ENCODE results near the gene DUSP22.
"Not testable (repeated sequence)": the region's sequence is repeated elsewhere in the genome, so short reads cannot be mapped to it uniquely, and the experiment has no call there.

DUSP22 gene

DNA sequence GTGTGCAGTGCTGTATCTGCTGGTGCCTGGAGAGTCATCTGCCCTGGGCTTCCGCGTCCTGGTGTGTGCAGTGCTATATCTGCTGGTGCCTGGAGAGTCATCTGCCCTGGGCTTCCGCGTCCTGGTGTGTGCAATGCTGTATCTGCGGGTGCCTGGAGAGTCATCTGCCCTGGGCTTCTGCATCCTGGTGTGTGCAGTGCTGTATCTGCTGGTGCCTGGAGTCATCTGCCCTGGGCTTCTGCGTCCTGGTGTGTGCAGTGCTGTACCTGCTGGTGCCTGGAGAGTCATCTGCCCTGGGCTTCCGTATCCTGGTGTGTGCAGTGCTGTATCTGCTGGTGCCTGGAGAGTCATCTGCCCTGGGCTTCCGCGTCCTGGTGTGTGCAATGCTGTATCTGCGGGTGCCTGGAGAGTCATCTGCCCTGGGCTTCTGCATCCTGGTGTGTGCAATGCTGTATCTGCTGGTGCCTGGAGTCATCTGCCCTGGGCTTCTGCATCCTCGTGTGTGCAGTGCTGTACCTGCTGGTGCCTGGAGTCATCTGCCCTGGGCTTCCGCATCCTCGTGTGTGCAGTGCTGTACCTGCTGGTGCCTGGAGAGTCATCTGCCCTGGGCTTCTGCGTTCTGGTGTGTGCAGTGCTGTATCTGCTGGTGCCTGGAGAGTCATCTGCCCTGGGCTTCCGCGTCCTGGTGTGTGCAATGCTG lies 33.0 kb downstream of the DUSP22 start:
- DNase-seq: not testable (repeated sequence)

DNA sequence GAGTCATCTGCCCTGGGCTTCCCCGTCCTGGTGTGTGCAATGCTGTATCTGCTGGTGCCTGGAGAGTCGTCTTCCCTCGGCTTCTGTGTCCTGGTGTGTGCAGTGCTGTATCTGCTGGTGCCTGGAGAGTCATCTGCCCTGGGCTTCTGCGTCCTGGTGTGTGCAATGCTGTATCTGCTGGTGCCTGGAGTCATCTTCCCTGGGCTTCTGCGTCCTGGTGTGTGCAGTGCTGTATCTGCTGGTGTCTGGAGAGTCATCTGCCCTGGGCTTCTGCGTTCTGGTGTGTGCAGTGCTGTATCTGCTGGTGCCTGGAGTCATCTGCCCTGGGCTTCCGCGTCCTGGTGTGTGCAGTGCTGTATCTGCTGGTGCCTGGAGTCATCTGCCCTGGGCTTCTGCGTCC lies 33.8 kb downstream of the DUSP22 start:
- DNase-seq: not testable (repeated sequence)

DNA sequence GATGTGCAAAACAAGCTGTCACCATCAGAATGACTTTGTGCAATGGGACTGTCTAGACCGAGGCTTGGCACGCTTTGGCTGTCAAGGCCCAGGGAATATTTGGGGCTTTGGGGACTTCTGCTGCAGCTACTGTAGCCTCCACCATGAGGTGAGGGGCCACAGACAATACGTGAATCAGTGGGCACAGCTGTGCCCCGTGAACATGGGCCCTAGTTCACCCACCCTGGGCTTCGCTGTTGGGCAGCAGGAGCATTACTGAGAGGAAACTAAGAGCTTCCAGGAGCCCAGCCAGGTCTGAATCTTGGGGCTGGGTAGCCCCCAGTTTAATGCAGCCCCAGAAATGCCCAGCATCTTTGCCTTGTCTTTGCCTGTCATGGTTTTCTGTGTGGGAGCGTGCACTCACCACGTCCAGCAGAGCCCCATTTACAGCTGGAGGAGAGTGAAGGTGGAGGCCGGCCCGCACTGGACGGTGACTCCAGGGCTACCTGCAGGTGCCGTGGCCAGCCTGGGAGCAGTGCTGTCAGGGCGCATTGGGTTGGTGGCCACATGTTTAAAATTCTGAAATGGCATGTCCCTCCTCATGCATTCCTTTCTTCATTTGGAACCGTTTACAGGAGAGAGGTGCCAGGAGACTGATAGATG lies 34.7 kb downstream of the DUSP22 start:
- no peak for DNase-seq

DNA sequence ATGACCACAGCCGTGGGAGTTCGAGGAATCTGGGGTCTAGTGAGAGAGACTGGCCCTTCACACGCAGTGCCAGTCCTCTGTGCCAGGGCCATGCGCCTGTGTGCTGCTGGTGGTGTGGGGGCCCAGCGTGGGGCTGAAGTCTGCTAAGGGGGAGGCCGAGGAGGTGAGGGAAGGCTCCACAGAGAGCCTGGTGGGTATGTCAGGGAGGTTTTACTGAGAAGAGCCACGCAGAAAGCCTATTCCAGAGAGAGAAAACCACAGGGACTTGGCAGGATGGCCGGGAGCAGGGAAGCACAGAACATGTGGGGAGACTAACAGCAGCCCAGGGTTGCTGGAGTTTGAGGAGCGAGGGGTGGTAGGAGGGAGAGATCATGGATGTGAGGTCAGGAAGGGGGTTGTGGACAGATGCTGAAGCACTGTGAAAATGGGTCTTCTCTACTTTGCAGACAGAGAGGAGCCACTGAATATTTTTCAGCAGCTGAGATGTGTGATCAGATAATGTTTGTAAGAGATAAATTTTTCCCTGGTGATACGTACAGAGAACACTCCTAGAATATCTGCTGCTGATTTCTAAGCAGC lies 35.3 kb downstream of the DUSP22 start:
- peak; percentile 67 for DNase-seq

DNA sequence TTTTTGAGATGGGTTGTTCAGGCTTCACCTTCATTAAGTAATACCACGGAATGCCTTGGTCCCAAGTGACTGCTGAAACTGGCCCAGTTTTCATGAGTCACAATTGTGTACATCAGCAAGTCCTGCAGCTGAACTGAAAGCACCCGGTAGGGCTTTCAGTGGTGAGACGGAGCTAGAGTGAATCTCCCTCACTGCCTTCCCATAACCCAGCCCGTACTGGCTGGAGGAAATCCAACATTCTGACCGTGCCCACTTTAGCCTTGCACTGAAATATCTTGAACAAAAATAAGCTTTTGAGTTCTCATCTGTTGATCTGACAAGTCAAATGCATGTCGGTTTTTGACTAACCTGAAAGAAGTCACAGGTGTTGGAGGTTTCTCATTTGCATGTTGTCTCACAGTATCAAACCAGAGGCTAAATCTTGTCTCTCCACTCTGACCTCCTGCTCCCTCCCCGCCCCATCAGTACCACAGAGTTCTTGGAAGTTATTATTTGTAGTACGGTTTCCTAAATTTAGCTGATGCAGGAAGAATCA lies 35.9 kb downstream of the DUSP22 start:
- DNase-seq: peak; percentile 92

DNA sequence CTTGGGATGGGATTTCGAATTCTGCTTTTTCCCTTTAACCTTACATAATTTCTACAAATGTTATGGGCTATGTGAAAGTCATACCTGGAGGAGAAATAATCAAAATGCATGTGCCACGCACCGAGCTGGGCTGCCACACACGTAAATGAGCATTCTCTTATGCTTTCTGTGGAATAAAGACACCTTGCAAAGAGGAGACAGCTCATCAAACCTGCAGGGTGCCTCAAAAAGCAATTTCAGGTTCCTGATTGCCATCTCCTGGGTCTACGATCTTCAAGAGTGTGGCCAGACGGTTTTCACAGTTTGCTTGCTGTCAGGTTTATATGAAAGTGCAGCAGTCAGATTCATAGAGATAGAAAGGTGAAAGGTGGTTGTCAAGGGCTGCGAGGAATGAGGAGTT lies 36.6 kb downstream of the DUSP22 start:
- DNase-seq: no peak

DNA sequence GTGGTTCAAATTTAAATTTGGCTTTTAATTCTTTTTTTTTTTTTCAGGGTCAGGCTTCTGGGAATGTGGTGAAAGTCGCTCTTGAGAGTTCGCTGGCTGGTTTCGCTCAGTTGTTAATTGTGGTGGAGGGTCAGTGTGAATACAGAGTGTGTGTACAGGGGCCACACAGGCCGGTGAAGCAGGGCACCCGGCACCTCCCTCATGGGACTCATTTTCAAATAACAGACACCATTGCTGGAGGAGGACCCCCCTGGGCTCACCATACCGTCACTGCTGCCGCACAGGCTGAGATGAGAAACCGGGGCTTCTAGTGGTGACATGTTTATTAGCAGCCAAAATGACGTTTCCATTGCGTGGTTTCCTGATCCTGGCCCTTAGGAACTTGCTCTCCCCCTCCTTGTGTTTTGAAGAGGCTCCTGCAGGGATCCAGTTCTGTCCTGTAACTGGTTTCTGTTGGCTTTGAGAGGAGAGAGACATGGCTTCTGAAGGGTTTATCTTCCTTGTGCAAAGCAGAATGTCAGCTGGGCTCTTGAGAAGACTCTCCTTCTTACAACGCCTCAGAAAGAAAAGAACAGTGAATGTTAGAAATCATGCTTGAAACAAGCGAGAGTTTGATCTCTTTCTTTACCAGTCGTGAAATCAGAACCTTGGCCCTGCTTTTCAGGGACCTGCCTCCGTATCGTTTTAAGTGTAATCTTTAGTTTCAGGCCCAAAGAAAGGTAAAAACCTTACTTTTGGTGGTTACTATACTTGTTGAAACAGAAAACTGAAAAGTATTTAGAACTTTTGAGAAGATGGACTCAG lies 37.8 kb downstream of the DUSP22 start:
- peak; percentile 71 for DNase-seq

DNA sequence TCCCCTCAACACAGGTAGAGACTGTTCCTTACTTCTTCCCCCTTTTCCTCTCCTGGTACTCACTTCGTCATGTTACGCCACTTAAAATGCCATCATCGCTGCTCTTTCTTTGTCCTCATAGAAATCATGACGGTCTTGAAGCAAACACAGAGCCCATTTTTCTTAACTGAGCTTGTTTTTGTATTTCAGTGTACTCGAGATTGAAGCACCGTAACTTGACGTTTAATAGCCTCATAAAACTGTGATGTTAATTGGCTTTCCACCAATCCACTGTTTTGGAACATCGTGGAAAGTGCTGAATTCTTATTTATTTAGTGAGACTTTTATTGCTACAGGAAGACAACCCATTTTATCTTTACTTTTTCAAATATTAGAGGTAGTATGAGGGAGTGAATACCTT lies 38.7 kb downstream of the DUSP22 start:
- no peak for DNase-seq

DNA sequence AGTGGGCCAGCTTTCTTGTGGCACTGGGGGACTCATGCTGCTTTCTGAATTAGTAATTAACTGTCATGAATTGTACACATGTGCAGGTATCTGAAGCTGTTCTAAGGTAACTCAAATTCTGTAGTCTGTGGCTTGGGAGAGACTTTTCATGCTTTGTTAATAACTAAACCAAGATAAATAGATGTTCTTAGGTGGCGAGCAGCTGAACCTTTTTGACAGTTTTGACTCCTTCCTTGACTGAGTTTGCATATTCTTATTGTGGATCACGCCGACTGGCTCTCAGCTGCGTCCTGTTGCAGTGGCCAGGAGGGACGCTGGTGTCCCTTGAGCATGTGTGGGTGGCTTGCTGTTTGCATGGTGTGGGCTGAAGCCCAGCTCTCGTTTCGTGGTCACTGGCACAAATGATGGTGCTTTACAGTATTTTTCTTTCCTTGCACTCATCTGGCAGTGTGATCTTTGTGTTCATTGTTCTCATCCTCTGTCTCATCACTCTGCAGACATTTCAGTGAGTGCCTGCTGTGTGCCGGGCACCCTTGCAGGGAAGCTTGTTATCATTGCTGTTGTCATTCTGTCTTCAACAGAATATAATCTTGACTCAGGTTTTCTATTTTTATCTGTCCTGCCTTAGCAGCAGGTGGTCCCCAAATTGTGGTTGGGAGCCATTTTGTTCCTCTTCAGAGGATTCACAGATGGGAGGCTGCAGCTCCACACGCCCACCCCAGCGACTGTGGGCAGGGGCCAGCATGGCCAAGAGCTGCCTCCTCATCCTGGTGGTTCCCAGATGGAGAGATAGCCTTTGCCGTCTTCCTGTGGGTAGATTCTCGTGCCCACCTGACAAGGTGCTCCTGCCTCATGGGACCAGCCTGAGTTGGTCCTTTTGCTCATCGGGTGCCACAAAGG lies 39.6 kb downstream of the DUSP22 start:
- DNase-seq: no peak

DNA sequence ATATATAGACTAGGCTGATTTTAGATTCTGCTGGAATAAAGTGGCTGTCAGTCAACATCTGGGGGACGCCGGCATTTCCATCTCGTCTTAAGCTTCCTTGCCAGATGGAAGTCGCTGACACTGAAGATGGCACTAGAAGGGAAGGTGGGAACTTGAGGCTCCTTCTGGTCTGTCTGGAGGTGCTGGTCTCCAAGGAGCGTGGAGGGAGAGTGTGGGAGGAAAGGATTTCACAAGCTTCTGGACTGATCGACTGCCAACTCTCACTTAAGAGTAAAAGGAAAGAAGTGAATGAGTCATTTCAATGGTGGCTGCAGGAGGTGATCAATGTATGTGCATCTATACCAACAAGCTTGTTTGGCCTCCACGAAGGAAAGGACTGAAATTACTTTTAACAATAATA lies 40.4 kb downstream of the DUSP22 start:
- peak; percentile 70 for DNase-seq

DNA sequence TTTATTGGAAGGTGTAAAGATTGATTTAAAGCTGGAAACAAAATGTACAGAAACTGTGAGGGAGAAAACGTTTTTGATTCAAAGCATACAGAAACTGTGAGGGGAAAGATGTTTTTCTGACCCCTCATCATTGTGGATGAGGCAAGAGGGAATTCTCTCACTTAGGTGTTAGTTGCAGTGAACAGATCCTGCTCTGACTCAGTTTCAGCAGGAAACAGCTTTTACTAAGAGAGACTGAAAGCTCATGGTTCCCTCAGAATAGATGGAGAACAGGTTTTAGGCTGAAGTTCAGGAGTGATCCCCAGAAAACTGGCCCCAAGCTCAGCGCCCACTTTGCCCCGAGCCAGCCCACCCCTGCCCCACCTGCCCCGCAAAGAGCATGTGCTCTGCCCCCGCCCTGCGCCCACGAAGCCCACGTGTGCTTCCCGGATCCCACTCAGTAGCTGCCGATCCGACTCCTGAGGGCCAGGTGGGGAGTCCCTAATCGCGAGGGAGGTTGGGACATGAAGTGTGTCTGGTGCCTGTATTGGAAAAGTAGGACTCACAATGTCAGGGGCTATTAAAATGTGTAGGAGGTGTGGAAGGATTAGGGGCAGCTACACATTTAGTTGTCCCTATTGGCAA lies 41.2 kb downstream of the DUSP22 start:
- DNase-seq: no peak

DNA sequence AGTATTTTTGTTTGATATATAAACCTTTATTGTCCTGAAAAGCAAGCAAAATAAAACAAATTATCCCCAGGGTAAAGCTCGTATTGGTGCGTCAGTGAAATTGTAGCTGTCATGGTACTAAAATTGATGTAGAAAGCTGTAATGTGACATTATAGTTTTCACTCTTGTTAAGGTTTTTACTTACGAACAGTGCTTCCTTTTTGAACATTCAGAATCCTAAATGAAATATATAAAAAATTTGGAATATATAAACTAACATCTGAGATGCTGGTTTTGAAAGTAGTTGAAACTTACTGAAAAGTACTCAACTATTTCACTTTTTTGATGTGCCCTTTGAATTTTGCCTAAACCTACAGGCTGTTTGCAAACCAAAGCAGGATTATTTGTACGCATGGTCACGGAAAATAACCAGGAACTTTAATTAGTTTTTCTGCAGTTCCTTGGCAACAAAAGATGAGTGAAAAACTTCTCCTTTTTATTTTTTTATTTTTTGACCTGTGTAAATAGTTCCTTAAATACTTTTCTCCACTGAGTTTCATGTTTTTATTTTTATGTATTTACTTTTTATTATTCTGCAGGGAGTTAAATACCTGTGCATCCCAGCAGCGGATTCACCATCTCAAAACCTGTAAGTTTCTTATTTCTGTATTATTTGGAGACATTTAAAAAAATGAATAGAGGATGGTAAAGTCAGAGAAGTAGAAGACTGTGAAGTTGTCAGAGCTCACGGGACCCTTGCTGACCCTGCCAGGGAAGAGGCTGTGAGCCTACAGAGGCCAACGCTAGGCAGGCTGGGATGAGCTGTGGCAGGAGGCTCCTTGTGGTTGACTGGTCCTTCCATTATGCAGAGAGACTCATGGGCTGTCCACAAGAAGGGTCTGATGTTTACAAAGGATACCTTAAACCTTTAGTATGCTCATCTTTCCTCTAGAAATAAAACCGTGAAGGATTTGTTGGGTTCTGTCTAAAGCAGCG lies 42.5 kb downstream of the DUSP22 start:
- DNase-seq: no peak

DNA sequence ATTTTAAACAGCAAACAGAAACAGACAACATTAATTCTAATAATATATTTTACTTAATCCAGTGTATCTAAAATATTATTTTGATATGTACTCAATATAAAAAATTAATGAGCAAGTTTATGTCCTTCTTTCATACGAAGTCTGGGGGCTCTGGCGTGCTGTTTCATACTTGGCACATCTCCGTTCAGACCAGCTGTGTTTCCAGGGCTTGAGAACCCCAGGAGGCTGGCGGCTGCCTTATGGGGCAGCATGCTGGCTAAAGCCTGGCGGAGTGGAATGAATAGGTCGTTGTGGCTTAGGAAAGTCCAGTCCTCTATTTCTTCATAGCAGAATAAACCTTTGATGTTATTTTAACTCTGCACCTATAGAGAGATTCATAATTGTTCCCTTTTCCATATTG lies 43.3 kb downstream of the DUSP22 start:
- DNase-seq: no peak

DNA sequence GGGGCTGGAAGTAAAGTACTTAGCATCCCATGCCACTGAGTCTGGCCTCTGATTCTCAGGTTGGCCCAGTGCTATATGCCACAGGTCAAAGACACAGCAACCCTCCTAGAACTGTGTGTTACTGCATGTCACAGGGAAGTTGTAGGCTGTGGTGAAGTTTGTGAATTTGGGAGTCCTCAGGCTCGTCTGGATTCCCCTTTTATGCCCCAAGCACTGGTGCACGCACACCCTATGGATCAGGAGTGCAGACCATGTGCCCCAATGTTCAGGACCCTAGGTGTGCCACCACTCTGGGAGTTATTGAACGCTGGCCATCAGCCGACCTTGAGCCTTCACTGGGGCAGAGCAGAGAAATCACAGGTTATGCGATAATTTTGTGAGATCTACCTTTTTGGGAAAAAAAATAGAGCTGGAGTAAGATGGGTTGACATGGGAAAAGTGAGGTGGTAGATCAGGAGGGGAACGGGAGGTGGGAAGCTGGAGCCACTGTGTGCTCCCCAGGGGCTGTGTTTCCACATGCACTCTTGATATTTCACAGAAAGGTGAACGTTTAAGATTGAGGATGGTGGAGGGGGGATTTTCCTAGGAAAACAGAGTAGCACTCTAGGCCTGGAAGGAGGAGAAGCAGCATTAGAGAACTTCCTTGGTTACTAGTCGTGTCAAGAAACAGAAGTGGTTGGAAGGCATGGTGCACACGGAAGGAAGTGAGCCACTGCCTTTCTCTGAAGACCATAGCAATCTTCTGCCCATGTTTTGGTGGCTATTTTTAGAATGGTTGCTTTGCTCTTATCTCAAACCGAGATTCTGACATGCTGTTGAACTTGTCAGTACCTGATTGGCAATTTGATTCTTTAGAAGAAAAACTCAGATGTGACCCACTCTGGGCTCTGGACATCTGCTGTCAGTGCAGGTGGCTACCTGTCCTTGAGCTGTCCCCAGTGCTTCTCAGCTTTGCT lies 44.1 kb downstream of the DUSP22 start:
- no peak for DNase-seq

DNA sequence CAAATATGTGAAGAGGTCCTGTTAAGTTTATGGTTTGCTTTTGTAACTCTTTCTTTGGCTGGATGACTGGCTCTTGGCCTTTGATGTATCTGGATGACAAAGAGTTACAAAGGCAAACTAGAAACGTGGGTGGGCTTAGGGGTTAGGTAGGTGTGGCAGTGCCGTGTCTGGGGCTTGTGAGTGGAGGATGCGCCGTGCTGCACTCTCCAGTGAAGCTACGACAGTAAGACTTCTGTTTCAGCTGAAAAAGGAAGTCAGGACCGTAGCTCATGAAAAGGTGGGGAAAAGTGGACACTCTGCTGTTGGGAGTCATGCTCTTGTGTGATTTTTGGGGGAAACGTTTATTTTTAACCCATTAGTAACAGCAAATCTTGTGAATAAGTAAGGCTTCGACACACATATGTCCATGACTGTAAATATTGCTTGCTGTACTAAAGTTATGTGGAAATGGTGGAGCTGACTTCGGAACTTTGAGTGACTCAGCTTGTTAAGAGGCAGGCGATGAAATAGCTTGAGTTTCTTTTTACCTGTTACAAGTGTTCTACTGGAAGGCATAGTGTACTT lies 45.6 kb downstream of the DUSP22 start:
- DNase-seq: no peak

DNA sequence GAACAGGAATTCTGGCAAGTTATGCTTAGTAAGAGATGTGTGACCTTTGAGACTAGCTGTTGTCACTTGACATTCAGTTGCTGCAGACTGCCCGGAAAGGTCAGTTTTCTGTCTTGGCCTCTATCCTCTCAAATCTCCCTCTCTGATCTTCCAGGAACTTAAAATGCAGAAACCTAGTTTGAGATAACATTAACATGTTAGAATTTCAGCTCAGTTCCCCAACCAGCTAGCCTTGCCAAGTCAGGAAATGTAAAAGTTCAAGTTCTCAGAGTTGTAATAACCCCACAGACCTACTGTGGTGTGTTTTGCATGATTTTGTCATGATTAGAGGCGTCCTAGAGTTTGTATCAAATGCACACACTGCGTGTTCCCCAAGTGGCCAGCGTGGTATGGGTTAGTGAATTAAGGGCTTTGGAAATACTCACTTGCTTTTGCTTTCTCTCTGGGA lies 46.6 kb downstream of the DUSP22 start:
- no peak for DNase-seq

DNA sequence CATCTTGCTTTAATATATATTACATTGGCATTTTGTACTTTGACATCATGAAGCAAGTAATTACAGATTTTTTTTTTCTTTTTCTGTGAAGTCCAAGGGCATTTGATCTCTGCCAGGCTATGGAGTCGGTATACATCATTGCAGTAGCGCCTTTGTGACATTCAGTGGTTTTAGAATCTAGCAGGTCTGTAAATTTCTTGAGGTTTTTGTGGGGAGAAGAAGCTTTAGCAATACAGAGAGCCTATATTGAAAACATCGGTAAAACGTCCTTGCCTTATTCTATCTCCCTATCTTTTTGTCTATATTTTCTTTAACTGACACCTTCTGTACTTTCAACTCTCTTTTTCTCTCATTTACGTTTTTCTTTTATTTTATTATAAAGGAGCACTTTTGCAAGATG lies 47.2 kb downstream of the DUSP22 start:
- DNase-seq: no peak

DNA sequence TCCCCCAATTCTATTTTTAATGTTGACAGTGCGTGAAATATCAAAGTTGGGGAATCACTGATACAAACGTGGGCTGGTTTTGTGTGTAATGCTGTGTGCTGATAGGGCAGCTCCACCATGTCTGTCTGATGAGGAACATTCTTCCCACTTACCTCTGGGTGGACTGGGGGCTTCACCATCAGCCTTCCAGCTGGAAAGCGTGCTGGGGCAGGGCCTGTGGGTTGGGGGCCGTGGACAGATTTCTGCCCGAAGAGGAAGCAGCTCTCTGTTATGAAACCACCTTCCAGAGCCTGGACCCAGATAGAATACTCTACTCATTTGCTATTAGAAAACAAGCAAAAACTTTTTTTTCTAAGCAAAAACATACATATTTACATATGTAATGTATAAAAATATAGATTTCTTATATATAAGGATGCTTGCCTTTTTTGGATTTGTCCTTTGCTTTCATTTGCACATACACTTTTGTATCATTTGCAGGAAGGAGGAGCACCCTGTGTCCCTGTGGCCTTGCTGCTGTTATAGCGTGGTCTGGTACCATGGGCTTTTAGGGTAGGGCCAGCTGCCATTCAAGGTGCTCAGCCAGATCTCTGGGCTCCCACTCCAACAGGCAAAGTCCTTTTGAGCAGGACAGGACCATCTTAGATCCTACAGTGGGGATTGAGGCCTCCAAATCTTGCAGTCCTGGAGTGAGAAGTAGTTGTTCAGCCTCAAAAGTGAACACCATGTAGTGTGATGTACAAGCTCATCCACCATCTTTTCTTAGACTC lies 48.1 kb downstream of the DUSP22 start:
- no peak for DNase-seq

Measured in fibroblast of skin of abdomen (primary cell).